IMR-90 (cell line): ENCODE data around the gene GAL. TPM values are rescaled to one million over a fixed set of nuclear protein-coding genes. Genes with fewer than 3 reads are reported as not detected.

Experiments
- ATAC-seq: fragments of 200-7000 bp; cut with Tn5 transposase; 2 replicates; pipeline ENCODE4 v1.9.1; 2020; ENCODE audit warnings: low read depth, mild to moderate bottlenecking, moderate library complexity
- BruUV-seq: library from RNA; stranded (reverse); fragments of 400-500 nt; replicated peaks from 2 replicates; lab custom pipeline; 2021; lab: Mats Ljungman, UMichigan
- CTCF ChIA-PET: fragments of 300-600 bp; formaldehyde crosslinking; extraction: SDS; loops from one replicate; lab custom pipeline; 2021; ENCODE audit warnings: antibody characterized with exemption; lab: Yijun Ruan, JAX
- POLR2A ChIA-PET: fragments of 300-600 bp; sonication (Branson Sonifier 250); formaldehyde crosslinking; loops from one replicate; lab custom pipeline; 2022; ENCODE audit warnings: antibody characterized with exemption; ENCODE audit not compliant: unreplicated experiment; lab: Charles Lee
- DNase-seq: peaks from one replicate; pipeline ENCODE4 v3.0.0; 2013
- H2AFZ ChIP-seq: replicated peaks from 2 replicates; pipeline ENCODE3; 2013; ENCODE audit warnings: low read length, mild to moderate bottlenecking; ENCODE audit not compliant: poor library complexity
- H2AK5ac ChIP-seq: 2 replicates; pipeline ENCODE4 v1.6.1; 2013; ENCODE audit warnings: low read depth, low read length, inconsistent platforms
- H2AK9ac ChIP-seq: replicated peaks from 2 replicates; pipeline ENCODE3; 2013; ENCODE audit warnings: mild to moderate bottlenecking, low read depth, low read length, moderate library complexity; ENCODE audit not compliant: poor library complexity
- H2BK120ac ChIP-seq: 2 replicates; pipeline ENCODE4 v1.6.1; 2013; ENCODE audit warnings: low read depth, low read length, inconsistent platforms
- H2BK15ac ChIP-seq: 3 replicates; pipeline ENCODE4 v1.6.1; 2013; ENCODE audit warnings: low read depth, low read length, inconsistent platforms
- H2BK20ac ChIP-seq: 2 replicates; pipeline ENCODE4 v1.6.1; 2013; ENCODE audit warnings: low read depth, mild to moderate bottlenecking, inconsistent platforms, low read length, moderate library complexity
- H2BK5ac ChIP-seq: 2 replicates; pipeline ENCODE4 v1.6.1; 2013; ENCODE audit warnings: mild to moderate bottlenecking, low read depth, low read length, inconsistent platforms; ENCODE audit not compliant: poor library complexity, severe bottlenecking
- H3K14ac ChIP-seq: replicated peaks from 2 replicates; pipeline ENCODE4 v1.6.1; 2013; ENCODE audit warnings: low read depth, low read length, inconsistent platforms
- H3K18ac ChIP-seq: 2 replicates; pipeline ENCODE4 v1.6.1; 2013; ENCODE audit warnings: low read depth, low read length, control low read depth
- H3K23ac ChIP-seq: 2 replicates; pipeline ENCODE4 v1.6.1; 2013; ENCODE audit warnings: low read depth, low read length, inconsistent platforms
- H3K27ac ChIP-seq: 2 replicates; pipeline ENCODE4 v1.5.1; 2013; ENCODE audit warnings: mild to moderate bottlenecking, control low read depth, low read length; ENCODE audit not compliant: insufficient read depth
- H3K27me3 ChIP-seq: 2 replicates; pipeline ENCODE4 v1.6.1; 2013; ENCODE audit warnings: low read length; ENCODE audit not compliant: control insufficient read depth, insufficient read depth
- H3K36me3 ChIP-seq: 2 replicates; pipeline ENCODE4 v1.6.1; 2013; ENCODE audit warnings: low read length, mixed read lengths; ENCODE audit not compliant: control insufficient read depth, insufficient read depth
- H3K4ac ChIP-seq: 2 replicates; pipeline ENCODE4 v1.6.1; 2013; ENCODE audit warnings: low read depth, low read length, inconsistent platforms
- H3K4me1 ChIP-seq: 2 replicates; pipeline ENCODE4 v1.6.1; 2013; ENCODE audit warnings: low read length, mixed read lengths; ENCODE audit not compliant: control insufficient read depth, insufficient read depth
- H3K4me2 ChIP-seq: 2 replicates; pipeline ENCODE4 v1.6.1; 2013; ENCODE audit warnings: low read depth, mild to moderate bottlenecking, control low read depth, low read length, moderate library complexity
- H3K4me3 ChIP-seq: 2 replicates; pipeline ENCODE4 v1.5.1; 2013; ENCODE audit warnings: low read depth, mild to moderate bottlenecking, control low read depth, low read length, moderate library complexity; ENCODE audit not compliant: insufficient read depth
- H3K56ac ChIP-seq: 2 replicates; pipeline ENCODE4 v1.6.1; 2013; ENCODE audit warnings: low read length, inconsistent platforms; ENCODE audit not compliant: insufficient read depth; ENCODE audit errors: extremely low read depth
- H3K79me1 ChIP-seq, 2 experiments: 2 replicates each; pipeline ENCODE4 v1.6.1; 2013; ENCODE audit warnings: low read length in 2 of 2, inconsistent platforms in 1 of 2, low read depth in 1 of 2
- H3K9ac ChIP-seq: 2 replicates; pipeline ENCODE4 v1.6.1; 2013; ENCODE audit warnings: low read depth, low read length, control low read depth
- H3K9me1 ChIP-seq: 2 replicates; pipeline ENCODE4 v1.6.1; 2013; ENCODE audit warnings: low read length, inconsistent platforms; ENCODE audit not compliant: insufficient read depth
- H3K9me3 ChIP-seq: 2 replicates; pipeline ENCODE4 v1.6.1; 2013; ENCODE audit warnings: low read length; ENCODE audit not compliant: control insufficient read depth, insufficient read depth
- H4K20me1 ChIP-seq: 2 replicates; pipeline ENCODE4 v1.6.1; 2013; ENCODE audit warnings: low read length, inconsistent platforms; ENCODE audit not compliant: insufficient read depth
- H4K5ac ChIP-seq: 2 replicates; pipeline ENCODE4 v1.6.1; 2013; ENCODE audit warnings: mild to moderate bottlenecking, low read depth, low read length, control low read depth
- H4K8ac ChIP-seq, 2 experiments: 2 replicates each; pipeline ENCODE4 v1.6.1; 2013; ENCODE audit warnings: low read depth in 2 of 2, low read length in 2 of 2, control low read depth in 1 of 2, inconsistent platforms in 1 of 2
- H4K91ac ChIP-seq: 2 replicates; pipeline ENCODE4 v1.6.1; 2013; ENCODE audit warnings: low read depth, low read length, inconsistent platforms; ENCODE audit not compliant: insufficient read depth
- BHLHE40 ChIP-seq: fragments of 150-350 bp; IDR thresholded peaks from 2 replicates; pipeline ENCODE4 v1.6.1; 2016; ENCODE audit warnings: mild to moderate bottlenecking, low read depth, low read length
- CEBPB ChIP-seq: IDR thresholded peaks from 2 replicates; pipeline ENCODE4 v1.6.1; 2012; ENCODE audit warnings: low read depth, low read length, improper control_type of control experiment
- CHD1 ChIP-seq: IDR thresholded peaks from 2 replicates; pipeline ENCODE4 v1.6.1; 2012; ENCODE audit warnings: low read depth, low read length, improper control_type of control experiment
- FOS ChIP-seq: fragments of 150-350 bp; IDR thresholded peaks from 2 replicates; pipeline ENCODE4 v1.6.1; 2016; ENCODE audit warnings: low read depth, low read length
- MAFK ChIP-seq: IDR thresholded peaks from 2 replicates; pipeline ENCODE4 v1.6.1; 2012; ENCODE audit warnings: low read depth, low read length, improper control_type of control experiment
- MAZ ChIP-seq: IDR thresholded peaks from 2 replicates; pipeline ENCODE4 v1.6.1; 2012; ENCODE audit warnings: low read depth, mild to moderate bottlenecking, low read length, improper control_type of control experiment, moderate library complexity, borderline replicate concordance
- MXI1 ChIP-seq: IDR thresholded peaks from 2 replicates; pipeline ENCODE4 v1.6.1; 2012; ENCODE audit warnings: low read depth, mild to moderate bottlenecking, low read length, moderate library complexity, borderline replicate concordance
- NFE2L2 ChIP-seq: fragments of 150-350 bp; IDR thresholded peaks from 2 replicates; pipeline ENCODE4 v1.6.1; 2016; ENCODE audit warnings: low read depth, mild to moderate bottlenecking, low read length
- POLR2A ChIP-seq: IDR thresholded peaks from 2 replicates; pipeline ENCODE4 v1.6.1; 2012; ENCODE audit warnings: mild to moderate bottlenecking, low read depth, low read length
- RAD21 ChIP-seq: IDR thresholded peaks from 2 replicates; pipeline ENCODE4 v1.6.1; 2012; ENCODE audit warnings: low read length, improper control_type of control experiment
- RCOR1 ChIP-seq: IDR thresholded peaks from 2 replicates; pipeline ENCODE4 v1.6.1; 2012; ENCODE audit warnings: mild to moderate bottlenecking, low read length, improper control_type of control experiment; ENCODE audit not compliant: insufficient replicate concordance
- RFX5 ChIP-seq: IDR thresholded peaks from 2 replicates; pipeline ENCODE4 v1.8.0; 2012; ENCODE audit warnings: low read depth, mild to moderate bottlenecking, low read length, moderate library complexity
- SMC3 ChIP-seq: fragments of 150-350 bp; IDR thresholded peaks from 2 replicates; pipeline ENCODE4 v1.6.1; 2016; ENCODE audit warnings: low read depth, mild to moderate bottlenecking, antibody characterized with exemption, low read length, moderate library complexity
- WGBS, 2 experiments: methylation state at CpG; one replicate each; pipeline versions ENCODE4 v1.1.5 to v1.1.7; 2013; ENCODE audit warnings: missing lambda C conversion rate in 2 of 2; ENCODE audit not compliant: insufficient read length in 1 of 2; ENCODE audit errors: extremely low coverage in 2 of 2; 5-methylcytosine and 5-hydroxymethylcytosine counted together
- dilution Hi-C: fragments of 300-500 bp; cut with HindIII; formaldehyde crosslinking; loops from one replicate; pipeline ENCODE4 v1.14.3; 2018; ENCODE audit warnings: low sequenced_read_pairs; ENCODE audit not compliant: unreplicated experiment
- in situ Hi-C: fragments of 300-500 bp; cut with MboI; formaldehyde crosslinking; loops from 3 replicates; pipeline ENCODE4 v1.14.3; 2019; ENCODE audit warnings: low sequenced_read_pairs, inconsistent platforms, mixed read lengths
- intact Hi-C: fragments of 100-400 bp; cut with micrococcal nuclease; formaldehyde crosslinking; loops from 2 replicates; pipeline ENCODE4 v1.10.0; 2022
- polyA plus RNA-seq, 3 experiments: library from polyadenylated mRNA; depleted of rRNA; stranded (reverse); fragments of >200 nt; gene quantifications; 2 replicates each; pipeline ENCODE4 v1.2.3, GENCODE V29; 2012; ENCODE audit warnings: low replicate concordance in 1 of 3
- total RNA-seq: library from RNA; depleted of rRNA; stranded (reverse); fragments of >200 nt; gene quantifications from 2 replicates; pipeline ENCODE4 v1.2.3, GENCODE V29; 2012
- TF ChIP-seq, protein P1 (sequence below): fragments of 150-350 bp; IDR thresholded peaks from 2 replicates; pipeline ENCODE4 v1.6.1; 2016; ENCODE audit warnings: low read depth, mild to moderate bottlenecking, low read length, moderate library complexity, borderline replicate concordance
- TF ChIP-seq, protein P2 (sequence below): conservative IDR thresholded peaks from 2 replicates; pipeline ENCODE4 v1.5.1; 2012; ENCODE audit warnings: mild to moderate bottlenecking, low read depth, low read length, improper control_type of control experiment
- TF ChIP-seq, protein P3 (sequence below): fragments of 150-350 bp; IDR thresholded peaks from 2 replicates; pipeline ENCODE4 v1.6.1; 2017; ENCODE audit warnings: mild to moderate bottlenecking, antibody characterized with exemption, low read length, low read depth

GAL gene
- total and polyA plus RNA-seq, 2 of the 4 experiments (the other 2 are of a cell fraction), result 2.0 TPM; not detected in 1

DNA sequence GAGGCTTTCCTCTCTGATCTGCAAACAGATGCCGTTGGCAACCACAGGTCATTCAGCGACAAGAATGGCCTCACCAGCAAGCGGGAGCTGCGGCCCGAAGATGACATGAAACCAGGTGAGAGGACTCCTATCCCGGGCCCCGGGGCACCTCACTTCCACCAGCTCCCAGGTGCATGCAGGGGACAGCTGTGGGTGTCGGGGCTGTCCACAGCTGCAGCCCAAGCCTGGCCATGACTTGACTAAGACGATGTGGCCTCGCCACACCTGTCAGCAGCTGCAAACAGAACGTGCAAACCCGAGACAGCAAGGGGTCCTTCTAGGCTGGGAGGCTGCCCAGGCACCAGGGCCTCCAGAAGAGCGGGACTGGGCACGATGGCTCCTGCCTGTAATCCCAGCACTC, 3.6 kb downstream of the GAL start:
- DNase-seq (no peak), ATAC-seq (no peak)
- H3K4me3 ChIP-seq, result no peak overlapping the region
- H3K27ac ChIP-seq, result no peak overlapping the region
- no peak overlapping the region for H3K18ac ChIP-seq
- intact Hi-C loops, result no loop called here
- H3K4me1 ChIP-seq, result no peaks in the 10 kb centered on the region
- CTCF ChIA-PET, result no interaction called here
- H3K27me3 ChIP-seq, result peaks cover 59% of the 10 kb centered on the region
- no peak overlapping the region for H3K4ac ChIP-seq
- H4K8ac ChIP-seq, result no peak overlapping the region
- no peaks in the 10 kb centered on the region; the same call in 1 of the 2 replicates for H4K20me1 ChIP-seq
- H2BK5ac ChIP-seq, result no peak overlapping the region
- no peak for TF ChIP-seq BHLHE40
- no peak for TF ChIP-seq SMC3
- TF ChIP-seq CEBPB, result no peak
- TF ChIP-seq NFE2L2, result no peak
- TF ChIP-seq RCOR1, result no peak
- no peak for TF ChIP-seq MAFK
- TF ChIP-seq MXI1, result no peak
- TF ChIP-seq RAD21, result no peak
- TF ChIP-seq CHD1, result no peak
- TF ChIP-seq, protein P1, sequence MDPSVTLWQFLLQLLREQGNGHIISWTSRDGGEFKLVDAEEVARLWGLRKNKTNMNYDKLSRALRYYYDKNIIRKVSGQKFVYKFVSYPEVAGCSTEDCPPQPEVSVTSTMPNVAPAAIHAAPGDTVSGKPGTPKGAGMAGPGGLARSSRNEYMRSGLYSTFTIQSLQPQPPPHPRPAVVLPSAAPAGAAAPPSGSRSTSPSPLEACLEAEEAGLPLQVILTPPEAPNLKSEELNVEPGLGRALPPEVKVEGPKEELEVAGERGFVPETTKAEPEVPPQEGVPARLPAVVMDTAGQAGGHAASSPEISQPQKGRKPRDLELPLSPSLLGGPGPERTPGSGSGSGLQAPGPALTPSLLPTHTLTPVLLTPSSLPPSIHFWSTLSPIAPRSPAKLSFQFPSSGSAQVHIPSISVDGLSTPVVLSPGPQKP, result no peak
- no peak for TF ChIP-seq RFX5
- no peak for TF ChIP-seq MAZ
- TF ChIP-seq, protein P2, sequence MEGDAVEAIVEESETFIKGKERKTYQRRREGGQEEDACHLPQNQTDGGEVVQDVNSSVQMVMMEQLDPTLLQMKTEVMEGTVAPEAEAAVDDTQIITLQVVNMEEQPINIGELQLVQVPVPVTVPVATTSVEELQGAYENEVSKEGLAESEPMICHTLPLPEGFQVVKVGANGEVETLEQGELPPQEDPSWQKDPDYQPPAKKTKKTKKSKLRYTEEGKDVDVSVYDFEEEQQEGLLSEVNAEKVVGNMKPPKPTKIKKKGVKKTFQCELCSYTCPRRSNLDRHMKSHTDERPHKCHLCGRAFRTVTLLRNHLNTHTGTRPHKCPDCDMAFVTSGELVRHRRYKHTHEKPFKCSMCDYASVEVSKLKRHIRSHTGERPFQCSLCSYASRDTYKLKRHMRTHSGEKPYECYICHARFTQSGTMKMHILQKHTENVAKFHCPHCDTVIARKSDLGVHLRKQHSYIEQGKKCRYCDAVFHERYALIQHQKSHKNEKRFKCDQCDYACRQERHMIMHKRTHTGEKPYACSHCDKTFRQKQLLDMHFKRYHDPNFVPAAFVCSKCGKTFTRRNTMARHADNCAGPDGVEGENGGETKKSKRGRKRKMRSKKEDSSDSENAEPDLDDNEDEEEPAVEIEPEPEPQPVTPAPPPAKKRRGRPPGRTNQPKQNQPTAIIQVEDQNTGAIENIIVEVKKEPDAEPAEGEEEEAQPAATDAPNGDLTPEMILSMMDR, result no peak
- TF ChIP-seq POLR2A, result no peak
- TF ChIP-seq, protein P3, sequence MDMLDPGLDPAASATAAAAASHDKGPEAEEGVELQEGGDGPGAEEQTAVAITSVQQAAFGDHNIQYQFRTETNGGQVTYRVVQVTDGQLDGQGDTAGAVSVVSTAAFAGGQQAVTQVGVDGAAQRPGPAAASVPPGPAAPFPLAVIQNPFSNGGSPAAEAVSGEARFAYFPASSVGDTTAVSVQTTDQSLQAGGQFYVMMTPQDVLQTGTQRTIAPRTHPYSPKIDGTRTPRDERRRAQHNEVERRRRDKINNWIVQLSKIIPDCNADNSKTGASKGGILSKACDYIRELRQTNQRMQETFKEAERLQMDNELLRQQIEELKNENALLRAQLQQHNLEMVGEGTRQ, result no peak
- no peak for TF ChIP-seq FOS
- H2AK9ac ChIP-seq, result no peak overlapping the region
- H2BK20ac ChIP-seq, result no peak overlapping the region
- no peak overlapping the region for H2AFZ ChIP-seq
- H3K4me2 ChIP-seq, result no peak overlapping the region
- no peak overlapping the region for H4K91ac ChIP-seq
- in situ Hi-C loops, result no loop called here
- no TSS peak for BruUV-seq
- WGBS, 2 experiments, result 94% methylated on average over 9 of the region's 14 CpGs; no CpG with 5 or more reads in 1 of the 2 experiments
- dilution Hi-C loops, result no loop called here
- H2BK120ac ChIP-seq, result no peak overlapping the region
- no peaks in the 10 kb centered on the region for H3K9me3 ChIP-seq
- H3K23ac ChIP-seq, result no peak overlapping the region
- H4K5ac ChIP-seq, result no peak overlapping the region
- no peak overlapping the region for H2AK5ac ChIP-seq
- no peaks in the 10 kb centered on the region for H3K36me3 ChIP-seq
- no peak overlapping the region for H2BK15ac ChIP-seq
- no peak overlapping the region for H3K9ac ChIP-seq
- H3K14ac ChIP-seq, result no peak overlapping the region
- H3K9me1 ChIP-seq, result no peaks in the 10 kb centered on the region; the same call in 1 of the 2 replicates
- H3K56ac ChIP-seq, result no peak overlapping the region
- POLR2A ChIA-PET, result no interaction called here
- H3K79me1 ChIP-seq, result no peaks in the 10 kb centered on the region
